Measurements from ENCODE around the gene LAMA3. TPM values are rescaled to one million over a fixed set of nuclear protein-coding genes. Genes with fewer than 3 reads are reported as not detected.

LAMA3 gene
- total RNA-seq, 1 donor from 2014 or later: 0.47 TPM

DNA sequence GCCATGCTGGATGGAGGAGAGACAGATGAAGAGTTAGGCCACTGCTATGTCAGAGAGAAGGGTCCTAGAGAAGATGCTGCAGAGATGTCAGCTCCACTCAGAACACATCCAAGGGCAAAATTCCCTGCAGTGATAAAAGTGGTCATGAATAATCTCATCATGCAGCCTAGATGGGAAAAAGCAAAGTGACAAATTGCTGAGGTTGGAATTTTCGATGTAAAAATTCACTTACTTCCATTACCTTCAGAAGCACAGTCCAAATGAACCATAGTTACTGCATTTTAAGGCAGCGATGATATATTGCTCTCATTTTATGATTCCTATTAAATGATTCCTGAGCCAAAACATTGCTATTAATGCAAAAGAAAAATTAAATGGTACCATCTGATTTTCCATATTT, 43.0 kb upstream of the LAMA3 start:
- TF ChIP-seq, protein P1, sequence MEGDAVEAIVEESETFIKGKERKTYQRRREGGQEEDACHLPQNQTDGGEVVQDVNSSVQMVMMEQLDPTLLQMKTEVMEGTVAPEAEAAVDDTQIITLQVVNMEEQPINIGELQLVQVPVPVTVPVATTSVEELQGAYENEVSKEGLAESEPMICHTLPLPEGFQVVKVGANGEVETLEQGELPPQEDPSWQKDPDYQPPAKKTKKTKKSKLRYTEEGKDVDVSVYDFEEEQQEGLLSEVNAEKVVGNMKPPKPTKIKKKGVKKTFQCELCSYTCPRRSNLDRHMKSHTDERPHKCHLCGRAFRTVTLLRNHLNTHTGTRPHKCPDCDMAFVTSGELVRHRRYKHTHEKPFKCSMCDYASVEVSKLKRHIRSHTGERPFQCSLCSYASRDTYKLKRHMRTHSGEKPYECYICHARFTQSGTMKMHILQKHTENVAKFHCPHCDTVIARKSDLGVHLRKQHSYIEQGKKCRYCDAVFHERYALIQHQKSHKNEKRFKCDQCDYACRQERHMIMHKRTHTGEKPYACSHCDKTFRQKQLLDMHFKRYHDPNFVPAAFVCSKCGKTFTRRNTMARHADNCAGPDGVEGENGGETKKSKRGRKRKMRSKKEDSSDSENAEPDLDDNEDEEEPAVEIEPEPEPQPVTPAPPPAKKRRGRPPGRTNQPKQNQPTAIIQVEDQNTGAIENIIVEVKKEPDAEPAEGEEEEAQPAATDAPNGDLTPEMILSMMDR (IDR thresholded peaks at IDR 0.05): no peak
- TF ChIP-seq EZH2phosphoT487 (IDR thresholded peaks at IDR 0.05): no peak
- no peak for TF ChIP-seq EZH2 (IDR thresholded peaks at IDR 0.05)
- H3K27me3 ChIP-seq: no peaks in the 10 kb centered on the region
- no peak overlapping the region for H3K9ac ChIP-seq
- H4K20me1 ChIP-seq (ENCODE audit: low read depth): no peaks in the 10 kb centered on the region
- H3F3A ChIP-seq (ENCODE audit: low read depth): no peaks in the 10 kb centered on the region
- no peaks in the 10 kb centered on the region for H3K36me3 ChIP-seq
- no peaks in the 10 kb centered on the region for H3K9me3 ChIP-seq (ENCODE audit: low read depth)
- H3K27ac Mint-ChIP-seq: no peak overlapping the region
- H3K79me2 ChIP-seq (ENCODE audit: low read depth): no peaks in the 10 kb centered on the region
- no peak overlapping the region for H3K4me3 Mint-ChIP-seq
- peaks cover 3% of the 10 kb centered on the region for H3K9me3 Mint-ChIP-seq
- H3K4me2 ChIP-seq: no peak overlapping the region
- H3K4me1 ChIP-seq: peaks cover 13% of the 10 kb centered on the region
- no peak overlapping the region for H3K4me3 ChIP-seq
- H3K4me1 Mint-ChIP-seq: peaks cover 14% of the 10 kb centered on the region
- no peak overlapping the region for H2AFZ ChIP-seq (replicated peaks)
- DNase-seq (ENCODE audit: low spot score): no peak
- H3K36me3 Mint-ChIP-seq: no peaks in the 10 kb centered on the region
- no peak overlapping the region for H3K27ac ChIP-seq
- peaks cover 4% of the 10 kb centered on the region for H3K27me3 Mint-ChIP-seq (ENCODE audit: insufficient read depth, low read depth)

DNA sequence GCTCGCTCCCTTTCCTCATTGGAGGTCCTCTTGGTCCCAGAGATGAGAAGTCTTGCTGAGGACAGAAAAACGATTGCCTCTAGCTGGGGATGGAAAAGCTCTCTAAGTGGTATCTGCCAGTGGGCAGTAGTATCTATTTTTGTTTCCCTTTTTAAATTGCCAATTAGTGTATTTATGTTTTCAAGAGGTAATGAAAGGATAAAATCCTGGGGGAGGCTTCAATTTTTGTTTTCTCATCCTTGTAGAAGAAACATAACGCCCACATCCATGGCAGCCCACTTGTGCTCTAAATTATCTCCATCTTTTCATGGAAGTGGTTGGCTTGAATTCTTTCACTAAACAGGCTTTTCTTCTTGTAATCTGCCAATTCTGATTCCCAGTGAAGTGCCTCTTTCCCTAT, 40.8 kb upstream of the LAMA3 start:
- TF ChIP-seq EZH2 (IDR thresholded peaks at IDR 0.05) (no peak), EZH2phosphoT487 (IDR thresholded peaks at IDR 0.05) (no peak)
- TF ChIP-seq, protein P1 (IDR thresholded peaks at IDR 0.05): no peak
- H3K4me3 Mint-ChIP-seq: no peak overlapping the region
- H3K9ac ChIP-seq: no peak overlapping the region
- H2AFZ ChIP-seq (replicated peaks): no peak overlapping the region
- H3K4me2 ChIP-seq: no peak overlapping the region
- H3K4me3 ChIP-seq: no peak overlapping the region
- no peak for DNase-seq (ENCODE audit: low spot score)
- H3K27me3 Mint-ChIP-seq (ENCODE audit: insufficient read depth, low read depth): peaks cover 4% of the 10 kb centered on the region
- H3K9me3 ChIP-seq (ENCODE audit: low read depth): no peaks in the 10 kb centered on the region
- H3K4me1 Mint-ChIP-seq: peaks cover 26% of the 10 kb centered on the region
- no peaks in the 10 kb centered on the region for H3K36me3 Mint-ChIP-seq
- no peaks in the 10 kb centered on the region for H3K9me3 Mint-ChIP-seq
- H3K27ac ChIP-seq: no peak overlapping the region
- no peak overlapping the region for H3K27ac Mint-ChIP-seq
- H4K20me1 ChIP-seq (ENCODE audit: low read depth): no peaks in the 10 kb centered on the region
- H3F3A ChIP-seq (ENCODE audit: low read depth): no peaks in the 10 kb centered on the region
- H3K79me2 ChIP-seq (ENCODE audit: low read depth): no peaks in the 10 kb centered on the region
- no peaks in the 10 kb centered on the region for H3K27me3 ChIP-seq
- peaks cover 17% of the 10 kb centered on the region for H3K4me1 ChIP-seq
- H3K36me3 ChIP-seq: no peaks in the 10 kb centered on the region

DNA sequence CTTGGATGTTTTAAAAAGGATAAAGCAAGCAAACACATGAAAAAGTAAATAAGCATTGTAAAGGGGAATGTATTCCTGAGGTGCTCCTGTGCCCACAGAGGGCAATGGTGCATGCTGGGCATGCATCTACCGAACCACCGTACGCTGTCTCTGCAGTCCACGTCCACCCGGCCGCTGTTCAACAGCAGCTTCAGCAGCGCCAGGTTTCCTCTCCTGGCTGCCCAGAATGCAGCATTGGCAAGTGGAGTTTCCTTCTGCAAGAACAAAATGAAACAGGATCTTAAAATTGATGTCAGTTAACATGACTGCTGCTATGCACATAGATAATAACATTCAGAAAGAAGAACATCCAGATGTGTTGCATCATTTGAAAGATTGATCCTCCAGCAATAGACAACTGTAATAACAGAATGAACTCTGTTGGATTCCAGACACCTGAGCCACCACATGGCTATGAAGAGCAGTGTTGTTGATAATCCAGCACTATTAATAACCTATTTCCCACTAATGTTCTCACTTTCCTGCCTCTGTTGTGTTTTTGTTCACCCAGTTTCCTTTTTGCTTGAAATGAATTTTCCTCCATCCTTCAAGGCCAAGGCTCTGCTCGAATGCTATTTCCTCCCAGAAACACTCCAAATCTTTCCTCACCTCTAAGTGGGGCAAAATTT, 40.2 kb upstream of the LAMA3 start:
- H3K36me3 Mint-ChIP-seq: no peaks in the 10 kb centered on the region
- no peaks in the 10 kb centered on the region for H3F3A ChIP-seq (ENCODE audit: low read depth)
- H3K9ac ChIP-seq: no peak overlapping the region

More for the DNA sequence above, 40.2 kb upstream of the LAMA3 start:
- no peaks in the 10 kb centered on the region for H3K36me3 ChIP-seq
- peaks cover 4% of the 10 kb centered on the region for H3K27me3 Mint-ChIP-seq (ENCODE audit: insufficient read depth, low read depth)
- H3K4me3 Mint-ChIP-seq: no peak overlapping the region
- no peaks in the 10 kb centered on the region for H3K27me3 ChIP-seq
- H3K27ac Mint-ChIP-seq: no peak overlapping the region
- no peaks in the 10 kb centered on the region for H3K9me3 ChIP-seq (ENCODE audit: low read depth)
- TF ChIP-seq EZH2phosphoT487 (IDR thresholded peaks at IDR 0.05): no peak
- TF ChIP-seq EZH2 (IDR thresholded peaks at IDR 0.05): no peak
- TF ChIP-seq, protein P1 (IDR thresholded peaks at IDR 0.05): no peak
- peaks cover 26% of the 10 kb centered on the region for H3K4me1 Mint-ChIP-seq
- no peaks in the 10 kb centered on the region for H3K79me2 ChIP-seq (ENCODE audit: low read depth)
- H2AFZ ChIP-seq (replicated peaks): no peak overlapping the region
- no peak overlapping the region for H3K4me2 ChIP-seq
- no peak overlapping the region for H3K27ac ChIP-seq
- no peak overlapping the region for H3K4me3 ChIP-seq
- H3K4me1 ChIP-seq: peaks cover 17% of the 10 kb centered on the region
- no peaks in the 10 kb centered on the region for H3K9me3 Mint-ChIP-seq
- DNase-seq (ENCODE audit: low spot score): no peak
- no peaks in the 10 kb centered on the region for H4K20me1 ChIP-seq (ENCODE audit: low read depth)

All from neural progenitor cell (in vitro differentiated cells).